HepG2 (cell line): ENCODE results near the gene RBM34. TPM values are rescaled to one million over a fixed set of nuclear protein-coding genes. Genes with fewer than 3 reads are reported as not detected.

ENCODE experiments used
- CBX5 ChIP-seq: sonication (generic); formaldehyde crosslinking; IDR thresholded peaks from 2 replicates; pipeline ENCODE4 v1.4.0; 2020; ENCODE audit warnings: missing genetic modification reagents, borderline replicate concordance
- EED ChIP-seq: sonication (generic); formaldehyde crosslinking; IDR thresholded peaks from 2 replicates; pipeline ENCODE4 v1.5.0; 2020; ENCODE audit warnings: mild to moderate bottlenecking, missing genetic modification reagents
- MAX ChIP-seq: IDR thresholded peaks from 2 replicates; pipeline ENCODE4 v1.6.1; 2012; ENCODE audit warnings: inconsistent platforms
- MED1 ChIP-seq: sonication (generic); formaldehyde crosslinking; IDR thresholded peaks from 2 replicates; pipeline ENCODE4 v1.4.0; 2020; ENCODE audit warnings: missing genetic modification reagents
- PAXIP1 ChIP-seq: sonication (generic); formaldehyde crosslinking; conservative IDR thresholded peaks from 2 replicates; pipeline ENCODE4 v1.4.0; 2020; ENCODE audit warnings: mild to moderate bottlenecking, missing genetic modification reagents, moderate library complexity
- RFX1 ChIP-seq: fragments of 450-650 bp; IDR thresholded peaks from 2 replicates; pipeline ENCODE4 v1.6.1; 2017
- SRY ChIP-seq: sonication (generic); formaldehyde crosslinking; IDR thresholded peaks from 2 replicates; pipeline ENCODE4 v1.8.0; 2022; ENCODE audit warnings: mild to moderate bottlenecking, missing genetic modification reagents
- TBP ChIP-seq: sonication (generic); formaldehyde crosslinking; IDR thresholded peaks from 2 replicates; pipeline ENCODE4 v1.5.0; 2020; ENCODE audit warnings: missing genetic modification reagents
- YEATS4 ChIP-seq: sonication (generic); formaldehyde crosslinking; IDR thresholded peaks from 2 replicates; pipeline ENCODE4 v1.4.0; 2020; ENCODE audit warnings: missing genetic modification reagents, borderline replicate concordance
- ZC3H4 ChIP-seq: sonication (generic); formaldehyde crosslinking; IDR thresholded peaks from 2 replicates; pipeline ENCODE4 v1.4.0; 2020; ENCODE audit warnings: missing genetic modification reagents, borderline replicate concordance
- ZNF687 ChIP-seq: sonication (generic); formaldehyde crosslinking; IDR thresholded peaks from 2 replicates; pipeline ENCODE4 v1.5.1; 2020; ENCODE audit warnings: mild to moderate bottlenecking, missing genetic modification reagents, moderate library complexity
- ZNF7 ChIP-seq: IDR thresholded peaks from 2 replicates; pipeline ENCODE4 v1.6.1; 2016; ENCODE audit warnings: missing biosample characterization, missing genetic modification reagents
- polyA plus RNA-seq, 8 experiments: library from polyadenylated mRNA; depleted of rRNA in 3 of 8; stranded (reverse) in 7 of 8; unstranded in 1 of 8; fragments of >200 nt; fragmentation: Illumina TruSeq in 4 of 8; extraction: Trizol in 4 of 8; gene quantifications; 2 replicates each; pipeline versions ENCODE4 v1.2.1 to v1.2.3, GENCODE V29; 2011 to 2016; ENCODE audit warnings: low read depth in 4 of 8, missing spikeins in 1 of 8, mixed read lengths in 1 of 8; ENCODE audit not compliant: insufficient read depth in 1 of 8
- total RNA-seq, 5 experiments: library from RNA; depleted of rRNA; stranded (reverse); fragments of >200 nt; fragmentation: Illumina TruSeq; extraction: Trizol; gene quantifications; 2 replicates each; pipeline ENCODE4 v1.2.3, GENCODE V29; 2016; ENCODE audit warnings: low read depth in 1 of 5

The RBM34 gene
- total and polyA plus RNA-seq, 2 of the 13 experiments (the other 11 are each of a cell fraction or from before 2014, with no cell fraction given): 34.7 to 73.0 TPM

- no peak for TF ChIP-seq ZC3H4 (CRISPR knock-in tag)
- 0 out of 2 replicates have a peak, but pooled peaks have one; percentile 3 for TF ChIP-seq EED (CRISPR knock-in tag)
- 0 out of 2 replicates have a peak, but pooled peaks have one; percentile 4 for TF ChIP-seq MAX
- TF ChIP-seq SRY (CRISPR knock-in tag): 0 out of 2 replicates have a peak, but pooled peaks have one; percentile 12
- no peak for TF ChIP-seq TBP (CRISPR knock-in tag)
- TF ChIP-seq ZNF687 (CRISPR knock-in tag): peak; percentile 61
- no peak for TF ChIP-seq YEATS4 (CRISPR knock-in tag)
- TF ChIP-seq ZNF7 (CRISPR knock-in tag): no peak
- TF ChIP-seq RFX1: no peak
- no peak for TF ChIP-seq PAXIP1 (CRISPR knock-in tag)
- TF ChIP-seq MED1 (CRISPR knock-in tag): 0 out of 2 replicates have a peak, but pooled peaks have one; percentile 14
- no peak for TF ChIP-seq CBX5
Observed at GRCh38 chr1:235093696-235094592, 67.1 kb downstream of the RBM34 start (continued).
